ENCODE results near the gene TMEM164. TPM values are rescaled to one million over a fixed set of nuclear protein-coding genes. Genes with fewer than 3 reads are reported as not detected.

The TMEM164 gene
- total RNA-seq, 1 donor from 2014 or later = 14.2 TPM

- Histone ChIP-seq H3K36me3 (ENCODE audit: control insufficient read depth, insufficient read depth, low read length) (no peaks in the 10 kb centered on the region), H3K4me3 (ENCODE audit: low read depth, low read length) (no peak overlapping the region), H3K27me3 (ENCODE audit: control insufficient read depth, insufficient read depth, low read length) (no peaks in the 10 kb centered on the region)
- TF ChIP-seq CTCF (IDR thresholded peaks at IDR 0.05; ENCODE audit: insufficient read depth, low read length, poor library complexity, severe bottlenecking) = no peak
- DNase-seq (ENCODE audit: low read depth) = no peak
Measured at GRCh38 chrX:110142096-110142495, 139.2 kb downstream of the TMEM164 start.

- no peak for TF ChIP-seq CTCF (IDR thresholded peaks at IDR 0.05; ENCODE audit: insufficient read depth, low read length, poor library complexity, severe bottlenecking)
- H3K27me3 ChIP-seq (ENCODE audit: control insufficient read depth, insufficient read depth, low read length) = no peaks in the 10 kb centered on the region
- H3K36me3 ChIP-seq (ENCODE audit: control insufficient read depth, insufficient read depth, low read length) = no peaks in the 10 kb centered on the region
- H3K4me3 ChIP-seq (ENCODE audit: low read depth, low read length) = no peak overlapping the region
- DNase-seq (ENCODE audit: low read depth) = no peak
Measured at GRCh38 chrX:110143454-110144210, 140.7 kb downstream of the TMEM164 start.

- Histone ChIP-seq H3K36me3 (ENCODE audit: control insufficient read depth, insufficient read depth, low read length) (no peaks in the 10 kb centered on the region), H3K4me3 (ENCODE audit: low read depth, low read length) (no peak overlapping the region)
Measured at GRCh38 chrX:110145311-110145710, 142.4 kb downstream of the TMEM164 start.

GRCh38 chrX:110145854-110146253 is 142.9 kb downstream of the TMEM164 start:
- Histone ChIP-seq H3K27me3 (ENCODE audit: control insufficient read depth, insufficient read depth, low read length) (no peaks in the 10 kb centered on the region), H3K36me3 (ENCODE audit: control insufficient read depth, insufficient read depth, low read length) (no peaks in the 10 kb centered on the region), H3K4me3 (ENCODE audit: low read depth, low read length) (no peak overlapping the region)
- peak; percentile 62 for TF ChIP-seq CTCF (IDR thresholded peaks at IDR 0.05; ENCODE audit: insufficient read depth, low read length, poor library complexity, severe bottlenecking)
- no peak for DNase-seq (ENCODE audit: low read depth)

More at GRCh38 chrX:110145311-110145710, 142.4 kb downstream of the TMEM164 start:
- no peak for TF ChIP-seq CTCF (IDR thresholded peaks at IDR 0.05; ENCODE audit: insufficient read depth, low read length, poor library complexity, severe bottlenecking)
- no peak for DNase-seq (ENCODE audit: low read depth)
- no peaks in the 10 kb centered on the region for H3K27me3 ChIP-seq (ENCODE audit: control insufficient read depth, insufficient read depth, low read length)

GRCh38 chrX:110146521-110146920 is 143.6 kb downstream of the TMEM164 start:
- Histone ChIP-seq H3K36me3 (ENCODE audit: control insufficient read depth, insufficient read depth, low read length) (no peaks in the 10 kb centered on the region), H3K4me3 (ENCODE audit: low read depth, low read length) (no peak overlapping the region), H3K27me3 (ENCODE audit: control insufficient read depth, insufficient read depth, low read length) (no peaks in the 10 kb centered on the region)
- DNase-seq (ENCODE audit: low read depth) = no peak
- peak; percentile 65 for TF ChIP-seq CTCF (IDR thresholded peaks at IDR 0.05; ENCODE audit: insufficient read depth, low read length, poor library complexity, severe bottlenecking)

- Histone ChIP-seq H3K27me3 (ENCODE audit: control insufficient read depth, insufficient read depth, low read length) (no peaks in the 10 kb centered on the region), H3K36me3 (ENCODE audit: control insufficient read depth, insufficient read depth, low read length) (no peaks in the 10 kb centered on the region), H3K4me3 (ENCODE audit: low read depth, low read length) (no peak overlapping the region)
- DNase-seq (ENCODE audit: low read depth) = no peak
- no peak for TF ChIP-seq CTCF (IDR thresholded peaks at IDR 0.05; ENCODE audit: insufficient read depth, low read length, poor library complexity, severe bottlenecking)
Measured at GRCh38 chrX:110153244-110153643, 150.3 kb downstream of the TMEM164 start.
